Dendritic cell treated with granulocyte-macrophage colony-stimulating factor and Interleukin-4, amounts not matched to agents 40 ng/mL and 50 ng/mL, for 4 days (primary cell): ENCODE data around the gene RWDD2A.

ENCODE experiments used
- H3K27ac Mint-ChIP-seq: one replicate; pipeline ENCODE4 v1.8.0; 2022; ENCODE audit warnings: mild to moderate bottlenecking, mixed read lengths
- H3K27me3 Mint-ChIP-seq: one replicate; pipeline ENCODE4 v1.8.0; 2022; ENCODE audit warnings: mild to moderate bottlenecking, mixed read lengths
- H3K36me3 Mint-ChIP-seq: one replicate; pipeline ENCODE4 v1.8.0; 2022; ENCODE audit warnings: low read depth, mixed read lengths
- H3K4me1 Mint-ChIP-seq: one replicate; pipeline ENCODE4 v1.8.0; 2022; ENCODE audit warnings: low read depth, mixed read lengths
- H3K4me3 Mint-ChIP-seq: one replicate; pipeline ENCODE4 v1.8.0; 2022; ENCODE audit warnings: mild to moderate bottlenecking, moderate library complexity, mixed read lengths
- H3K9me3 Mint-ChIP-seq: one replicate; pipeline ENCODE4 v1.8.0; 2022; ENCODE audit warnings: mixed read lengths
- intact Hi-C: fragments of 100-400 bp; cut with micrococcal nuclease; formaldehyde crosslinking; loops from one replicate; pipeline ENCODE4 v1.15.0; 2022

The RWDD2A gene

GRCh38 chr6:83216806-83217205 lies 23.6 kb downstream of the RWDD2A start:
- Mint-ChIP-seq H3K27ac (no peak overlapping the region), H3K9me3 (no peaks in the 10 kb centered on the region), H3K27me3 (peaks cover 6% of the 10 kb centered on the region), H3K4me1 (no peaks in the 10 kb centered on the region), H3K4me3 (no peak overlapping the region), H3K36me3 (peaks cover 24% of the 10 kb centered on the region)
- intact Hi-C loops, result no loop called here

- Mint-ChIP-seq H3K36me3 (peaks cover 33% of the 10 kb centered on the region), H3K27me3 (peaks cover 6% of the 10 kb centered on the region), H3K9me3 (no peaks in the 10 kb centered on the region), H3K4me3 (no peak overlapping the region), H3K4me1 (no peaks in the 10 kb centered on the region), H3K27ac (no peak overlapping the region)
- intact Hi-C loops, result no loop called here
Measured at GRCh38 chr6:83218646-83219045, 25.5 kb downstream of the RWDD2A start.

- Mint-ChIP-seq H3K9me3 (no peaks in the 10 kb centered on the region), H3K27me3 (no peaks in the 10 kb centered on the region), H3K4me1 (no peaks in the 10 kb centered on the region), H3K4me3 (no peak overlapping the region), H3K36me3 (peaks cover 36% of the 10 kb centered on the region), H3K27ac (no peak overlapping the region)
- intact Hi-C loops, result loop anchor here (5.0 kb wide), 2 partner anchors 197 to 317 kb away; no protein-coding TSS in a partner anchor
Measured at GRCh38 chr6:83220121-83220520, 27.0 kb downstream of the RWDD2A start.

- Mint-ChIP-seq H3K9me3 (no peaks in the 10 kb centered on the region), H3K4me1 (no peaks in the 10 kb centered on the region)
- intact Hi-C loops, result loop anchor here (5.0 kb wide), 2 partner anchors 196 to 316 kb away; no protein-coding TSS in a partner anchor
Measured at GRCh38 chr6:83221276-83221675, 28.1 kb downstream of the RWDD2A start.

GRCh38 chr6:83221889-83222479 lies 28.8 kb downstream of the RWDD2A start:
- H3K9me3 Mint-ChIP-seq, result no peaks in the 10 kb centered on the region
- H3K4me3 Mint-ChIP-seq, result no peak overlapping the region
- no peaks in the 10 kb centered on the region for H3K27me3 Mint-ChIP-seq
- intact Hi-C loops, result loop anchor here (2.0 to 5.0 kb wide), 3 partner anchors 195 to 315 kb away; no protein-coding TSS in a partner anchor
- peaks cover 36% of the 10 kb centered on the region for H3K36me3 Mint-ChIP-seq
- no peaks in the 10 kb centered on the region for H3K4me1 Mint-ChIP-seq
- no peak overlapping the region for H3K27ac Mint-ChIP-seq

More at GRCh38 chr6:83221276-83221675, 28.1 kb downstream of the RWDD2A start:
- H3K4me3 Mint-ChIP-seq, result no peak overlapping the region
- peaks cover 36% of the 10 kb centered on the region for H3K36me3 Mint-ChIP-seq
- H3K27ac Mint-ChIP-seq, result no peak overlapping the region
- H3K27me3 Mint-ChIP-seq, result no peaks in the 10 kb centered on the region

GRCh38 chr6:83226517-83226916 lies 33.4 kb downstream of the RWDD2A start:
- H3K9me3 Mint-ChIP-seq, result no peaks in the 10 kb centered on the region
- peaks cover 3% of the 10 kb centered on the region for H3K27me3 Mint-ChIP-seq
- H3K36me3 Mint-ChIP-seq, result peaks cover 21% of the 10 kb centered on the region
- no peak overlapping the region for H3K27ac Mint-ChIP-seq
- H3K4me3 Mint-ChIP-seq, result no peak overlapping the region
- intact Hi-C loops, result no loop called here
- no peaks in the 10 kb centered on the region for H3K4me1 Mint-ChIP-seq

GRCh38 chr6:83231146-83231545 lies 38.0 kb downstream of the RWDD2A start:
- intact Hi-C loops, result no loop called here
- Mint-ChIP-seq H3K4me1 (no peaks in the 10 kb centered on the region), H3K27ac (no peak overlapping the region), H3K36me3 (peaks cover 7% of the 10 kb centered on the region), H3K27me3 (peaks cover 7% of the 10 kb centered on the region), H3K9me3 (no peaks in the 10 kb centered on the region), H3K4me3 (no peak overlapping the region)

- H3K4me1 Mint-ChIP-seq, result no peaks in the 10 kb centered on the region
- peaks cover 22% of the 10 kb centered on the region for H3K36me3 Mint-ChIP-seq
- H3K9me3 Mint-ChIP-seq, result peaks cover 6% of the 10 kb centered on the region
- no peak overlapping the region for H3K27ac Mint-ChIP-seq
- no peaks in the 10 kb centered on the region for H3K27me3 Mint-ChIP-seq
- H3K4me3 Mint-ChIP-seq, result no peak overlapping the region
- intact Hi-C loops, result no loop called here
Measured at GRCh38 chr6:83247471-83247870, 54.3 kb downstream of the RWDD2A start.
